GM23338 (cell line): ENCODE results near the gene AFF3.

Experiments
- CTCF ChIP-seq, 2 experiments: fragments of 200-600 bp in 1 of 2; sonication (generic) in 1 of 2; conservative IDR thresholded peaks; 2 replicates each; pipeline versions ENCODE4 v1.5.1 to v1.6.1; 2016 to 2017; ENCODE audit warnings: antibody characterized with exemption in 2 of 2, low read depth in 2 of 2, mild to moderate bottlenecking in 2 of 2, moderate library complexity in 1 of 2
- EZH2phosphoT487 ChIP-seq: fragments of 200-600 bp; sonication (generic); IDR thresholded peaks from one replicate; pipeline ENCODE4 v1.8.1; 2018; ENCODE audit warnings: antibody characterized with exemption; ENCODE audit not compliant: unreplicated experiment
- JUNB ChIP-seq: IDR thresholded peaks from one replicate; pipeline ENCODE4 v1.6.1; 2016; ENCODE audit warnings: antibody characterized with exemption; ENCODE audit not compliant: unreplicated experiment
- POLR2AphosphoS5 ChIP-seq: IDR thresholded peaks from 2 replicates; pipeline ENCODE4 v1.6.1; 2016; ENCODE audit warnings: antibody characterized with exemption, low read depth

- TF ChIP-seq CTCF (conservative IDR thresholded peaks at IDR 0.05; ENCODE audit: low read depth in 2 of 2) (no peak), POLR2AphosphoS5 (no peak), EZH2phosphoT487 (no peak), JUNB (no peak)
These were observed 513.1 kb downstream of the AFF3 start for GRCh38 chr2:99629320-99629719.
